Heart left ventricle (tissue), 13 donors: ENCODE data around the gene CD86.

Experiments used
- POLR2A ChIP-seq, 2 donors: fragments of 450-650 bp; IDR thresholded peaks; one replicate each; pipeline ENCODE4 v1.6.1; 2017; ENCODE audit warnings: antibody characterized with exemption in 2 of 2, mild to moderate bottlenecking in 2 of 2, moderate library complexity in 2 of 2
- TF ChIP-seq, protein P1 (sequence below), 12 donors: fragments of 200-600 bp; sonication (generic) in 4 of 12; IDR thresholded peaks; one replicate each; pipeline versions ENCODE4 v1.5.0 to v1.8.0; 2018 to 2022; ENCODE audit warnings: antibody characterized with exemption in 12 of 12, mild to moderate bottlenecking in 5 of 12
- donor health status: ischemic (EF 13 %, LVEDD 7.1; RV severe dilation, severe dysfunction).
- donor health status: DM: no; HTN: yes; CAD: no.
- donor health status: DM: no; HTN: no; CAD: no.
- donor health status: ischemic (EF 25% LVEDD 6.9; RV normal size, moderate dysfunction).
- donor health status: ischemic (EF 25% LVEDD 5.7; RV mildly dilated, moderate dysfunction).
- donor health status: ischemic (EF 35%, LVEDD 5.7; RV mildly dilated, moderate dysfunction).
- donor health status: nonischemic (EF 11% LVEDD 7.7; RV severe dilation, severe dysfunction).
- donor health status: DM: yes; HTN: yes; CAD: no.
- donor health status: PGD.
- donor health status: ischemic (EF 29% LVEDD 5.4; RV normal size, mild dysfunction).
- donor health status: nonischemic (EF 23%, LVEDD 6.1; RV moderate dilation, normal function).

DNA sequence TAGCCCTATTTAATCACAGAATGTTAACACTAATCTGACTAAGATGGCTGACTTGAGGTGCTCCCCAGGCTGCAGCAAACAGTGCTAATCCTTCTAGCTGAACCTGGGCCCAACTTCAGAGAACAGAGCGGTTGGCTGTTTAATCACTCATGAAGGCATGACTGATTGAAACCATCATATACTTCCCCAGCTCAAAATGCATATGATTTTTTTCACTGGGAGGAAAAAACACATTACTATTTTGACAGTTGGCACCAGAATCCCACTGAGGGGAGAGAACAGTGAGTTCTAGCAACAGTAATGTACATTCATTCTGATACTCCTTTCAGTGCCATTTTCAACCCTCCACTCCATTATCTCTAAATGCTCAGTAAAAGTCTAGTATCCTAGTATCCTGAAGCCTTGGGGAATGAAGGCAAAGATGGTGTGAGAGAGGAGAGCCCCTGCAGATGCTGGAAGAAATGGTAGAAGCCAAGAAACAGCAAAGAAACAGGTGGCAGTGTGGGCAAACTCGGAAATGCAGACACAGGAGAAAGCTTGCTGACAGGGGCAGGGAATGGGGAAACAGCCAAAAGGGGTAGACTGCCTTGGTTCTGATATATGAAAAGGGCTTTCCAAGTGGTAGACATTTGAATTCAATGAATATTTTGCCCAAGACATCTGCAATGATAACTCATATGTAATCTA is 93.9 kb downstream of the CD86 start:
- TF ChIP-seq, protein P1, sequence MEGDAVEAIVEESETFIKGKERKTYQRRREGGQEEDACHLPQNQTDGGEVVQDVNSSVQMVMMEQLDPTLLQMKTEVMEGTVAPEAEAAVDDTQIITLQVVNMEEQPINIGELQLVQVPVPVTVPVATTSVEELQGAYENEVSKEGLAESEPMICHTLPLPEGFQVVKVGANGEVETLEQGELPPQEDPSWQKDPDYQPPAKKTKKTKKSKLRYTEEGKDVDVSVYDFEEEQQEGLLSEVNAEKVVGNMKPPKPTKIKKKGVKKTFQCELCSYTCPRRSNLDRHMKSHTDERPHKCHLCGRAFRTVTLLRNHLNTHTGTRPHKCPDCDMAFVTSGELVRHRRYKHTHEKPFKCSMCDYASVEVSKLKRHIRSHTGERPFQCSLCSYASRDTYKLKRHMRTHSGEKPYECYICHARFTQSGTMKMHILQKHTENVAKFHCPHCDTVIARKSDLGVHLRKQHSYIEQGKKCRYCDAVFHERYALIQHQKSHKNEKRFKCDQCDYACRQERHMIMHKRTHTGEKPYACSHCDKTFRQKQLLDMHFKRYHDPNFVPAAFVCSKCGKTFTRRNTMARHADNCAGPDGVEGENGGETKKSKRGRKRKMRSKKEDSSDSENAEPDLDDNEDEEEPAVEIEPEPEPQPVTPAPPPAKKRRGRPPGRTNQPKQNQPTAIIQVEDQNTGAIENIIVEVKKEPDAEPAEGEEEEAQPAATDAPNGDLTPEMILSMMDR (IDR thresholded peaks at IDR 0.05), result no peak
- TF ChIP-seq POLR2A (IDR thresholded peaks at IDR 0.05), result no peak
